ENCODE data around the gene EEF1AKMT3. TPM values are rescaled to one million over a fixed set of nuclear protein-coding genes. Genes with fewer than 3 reads are reported as not detected.

The EEF1AKMT3 gene
- total RNA-seq, 4 donors from 2014 or later, result 0.82 to 2.0 (median 1.0) TPM

- Histone ChIP-seq H3K27ac (no peak overlapping the region), H3K36me3 (peaks cover 0 to 21% of the 10 kb centered on the region in 2 donors), H3K4me1 (peaks cover 16 to 22% of the 10 kb centered on the region in 2 donors), H3K9me3 (no peaks in the 10 kb centered on the region), H3K4me3 (peak overlapping the region; percentile 26 to 52 (median 42)), H3K27me3 (peaks cover 46 to 57% (median 52%) of the 10 kb centered on the region in 3 donors)
- DNase-seq, result no peak
- no peak for TF ChIP-seq CTCF (IDR thresholded peaks at IDR 0.05 in 4 of 5, conservative IDR thresholded peaks at IDR 0.05 in 1 of 5)
- TF ChIP-seq POLR2A (IDR thresholded peaks at IDR 0.05), result no peak
- in situ Hi-C loops (cut with MboI; ENCODE audit: low sequenced_read_pairs in 4 of 4), result no loop called here
- no peak for ATAC-seq
- intact Hi-C loops (cut with DNase I; ENCODE audit: low total_unique reads), result no loop called here
These were observed 7.8 kb upstream of the EEF1AKMT3 start for GRCh38 chr12:57764662-57765002.

- in situ Hi-C loops (cut with MboI; ENCODE audit: low sequenced_read_pairs in 4 of 4) (no loop called here), intact Hi-C loops (cut with DNase I; ENCODE audit: low total_unique reads) (no loop called here)
- H3K27me3 ChIP-seq, result peaks cover 46 to 57% (median 52%) of the 10 kb centered on the region in 3 donors
- peaks cover 0 to 26% of the 10 kb centered on the region in 2 donors for H3K36me3 ChIP-seq
- peaks cover 16 to 22% of the 10 kb centered on the region in 2 donors for H3K4me1 ChIP-seq
- ATAC-seq (no peak), DNase-seq (no peak)
- TF ChIP-seq CTCF (IDR thresholded peaks at IDR 0.05 in 4 of 5, conservative IDR thresholded peaks at IDR 0.05 in 1 of 5), result peak in 2 of 5 experiments; percentile 8 to 25
- no peak for TF ChIP-seq POLR2A (IDR thresholded peaks at IDR 0.05)
- no peak overlapping the region for H3K27ac ChIP-seq
- H3K9me3 ChIP-seq, result no peaks in the 10 kb centered on the region
- peak overlapping the region; percentile 26 to 52 (median 42) for H3K4me3 ChIP-seq
These were observed 7.3 kb upstream of the EEF1AKMT3 start for GRCh38 chr12:57765003-57765697.

GRCh38 chr12:57765698-57766463 is 6.5 kb upstream of the EEF1AKMT3 start:
- DNase-seq (no peak), ATAC-seq (no peak)
- no peak overlapping the region for H3K27ac ChIP-seq
- H3K9me3 ChIP-seq, result no peaks in the 10 kb centered on the region
- peak overlapping the region; percentile 13 to 52 (median 42) for H3K4me3 ChIP-seq
- H3K27me3 ChIP-seq, result peaks cover 46 to 57% (median 52%) of the 10 kb centered on the region in 3 donors
- in situ Hi-C loops (cut with MboI; ENCODE audit: low sequenced_read_pairs in 4 of 4) (no loop called here), intact Hi-C loops (cut with DNase I; ENCODE audit: low total_unique reads) (no loop called here)
- peaks cover 17 to 24% of the 10 kb centered on the region in 2 donors for H3K4me1 ChIP-seq
- no peak for TF ChIP-seq POLR2A (IDR thresholded peaks at IDR 0.05)
- no peak for TF ChIP-seq CTCF (IDR thresholded peaks at IDR 0.05 in 4 of 5, conservative IDR thresholded peaks at IDR 0.05 in 1 of 5)
- H3K36me3 ChIP-seq, result peaks cover 0 to 32% of the 10 kb centered on the region in 2 donors

GRCh38 chr12:57766464-57767304 is 5.7 kb upstream of the EEF1AKMT3 start, which contains the start of gene CYP27B1:
CYP27B1 (minus strand) TSS chr12:57767078; CDS start chr12:57767041, 37 bp downstream.
- Histone ChIP-seq H3K27me3 (peaks cover 46 to 52% (median 50%) of the 10 kb centered on the region in 3 donors), H3K36me3 (peaks cover 0 to 33% of the 10 kb centered on the region in 2 donors), H3K9me3 (no peaks in the 10 kb centered on the region), H3K4me1 (peaks cover 24 to 32% of the 10 kb centered on the region in 2 donors), H3K27ac (no peak within 1 kb of the TSS), H3K4me3 (peak within 1 kb of the TSS; percentile 12 to 42 (median 24))
- intact Hi-C loops (cut with DNase I; ENCODE audit: low total_unique reads) (no loop called here), in situ Hi-C loops (cut with MboI; ENCODE audit: low sequenced_read_pairs in 4 of 4) (no loop called here)
- DNase-seq, result no peak
- ATAC-seq, result no peak
- TF ChIP-seq POLR2A (IDR thresholded peaks at IDR 0.05) (no peak), CTCF (IDR thresholded peaks at IDR 0.05 in 4 of 5, conservative IDR thresholded peaks at IDR 0.05 in 1 of 5) (no peak)

Data from gastrocnemius medialis (tissue), 4 donors.